ENCODE measurements around the gene PBX4.

Gene PBX4

DNA sequence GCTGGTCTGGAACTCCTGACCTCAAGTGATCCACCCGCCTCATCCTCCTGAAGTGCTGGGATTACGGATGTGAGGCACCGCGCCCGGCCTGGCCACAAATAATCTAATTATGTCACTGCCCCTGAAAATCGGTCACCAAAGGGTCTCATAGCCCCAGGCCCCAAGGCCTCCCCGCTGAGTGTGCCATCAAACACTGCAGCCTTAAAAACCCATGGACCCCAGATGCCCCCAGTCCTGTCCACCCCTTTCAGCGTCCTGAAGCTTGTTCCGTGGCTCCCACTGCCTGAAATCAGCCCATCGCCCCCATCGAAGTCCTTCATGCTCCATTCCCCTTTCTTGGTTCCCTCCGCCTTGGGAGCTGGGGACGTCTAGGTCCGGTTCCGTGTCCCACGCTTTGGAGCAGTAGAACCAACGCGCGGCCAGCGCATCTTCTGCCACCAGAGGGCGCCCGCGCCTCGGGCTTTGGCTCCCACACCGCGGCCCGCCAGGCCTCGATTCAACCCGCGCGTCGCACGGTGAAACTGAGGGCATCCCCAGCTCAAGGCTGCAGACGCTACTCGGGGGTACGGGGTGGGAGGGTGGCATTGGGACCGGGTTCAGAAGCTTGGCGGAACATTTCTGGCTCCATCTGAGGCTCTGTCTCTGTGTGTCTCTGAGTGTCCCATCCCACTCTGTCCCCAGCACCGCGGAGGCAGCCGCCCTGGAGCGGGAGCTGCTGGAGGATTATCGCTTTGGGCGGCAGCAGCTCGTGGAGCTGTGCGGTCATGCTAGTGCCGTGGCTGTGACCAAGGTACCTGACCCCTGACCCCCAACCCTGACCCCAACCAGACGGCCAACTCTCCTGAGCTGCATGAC is 86.3 kb downstream of the PBX4 start:
- Histone ChIP-seq H3K36me3 (ENCODE audit: control insufficient read depth, low read depth, low read length) (peaks cover 10% of the 10 kb centered on the region), H3K27me3 (ENCODE audit: control insufficient read depth, insufficient read depth, low read length) (no peaks in the 10 kb centered on the region), H3K4me1 (ENCODE audit: control insufficient read depth, low read depth, low read length) (no peaks in the 10 kb centered on the region), H3K9ac (ENCODE audit: low read length) (no peak overlapping the region), H3K9me3 (ENCODE audit: control insufficient read depth, low read depth, low read length) (no peaks in the 10 kb centered on the region), H3K4me3 (ENCODE audit: low read length) (no peak overlapping the region), H3K27ac (ENCODE audit: low read length) (no peak overlapping the region)

- Histone ChIP-seq H3K27me3 (ENCODE audit: control insufficient read depth, insufficient read depth, low read length) (no peaks in the 10 kb centered on the region), H3K4me1 (ENCODE audit: control insufficient read depth, low read depth, low read length) (no peaks in the 10 kb centered on the region), H3K4me3 (ENCODE audit: low read length) (no peak overlapping the region), H3K36me3 (ENCODE audit: control insufficient read depth, low read depth, low read length) (peaks cover 11% of the 10 kb centered on the region), H3K9ac (ENCODE audit: low read length) (no peak overlapping the region), H3K9me3 (ENCODE audit: control insufficient read depth, low read depth, low read length) (no peaks in the 10 kb centered on the region), H3K27ac (ENCODE audit: low read length) (no peak overlapping the region)
These were observed 87.6 kb downstream of the PBX4 start for GRCh38 chr19:19530889-19531288.

DNA sequence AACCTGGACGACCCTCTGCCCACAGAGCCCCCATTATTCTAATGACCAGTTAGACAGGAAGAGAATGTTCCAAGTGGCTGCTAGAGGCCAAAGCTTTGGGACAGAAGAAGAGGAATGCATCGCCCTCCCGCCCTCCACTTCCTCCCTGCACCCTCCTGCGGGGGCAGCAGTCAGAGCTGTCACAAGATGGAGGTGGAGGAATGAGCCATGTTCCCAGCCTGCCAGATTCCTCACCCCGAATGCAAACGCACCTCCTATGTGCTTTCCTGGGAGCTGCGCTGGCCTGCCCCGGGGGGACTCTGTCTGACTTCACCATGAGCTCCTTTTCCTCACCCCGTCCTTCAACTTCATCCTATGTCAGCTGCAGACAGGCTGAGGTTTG is 88.1 kb downstream of the PBX4 start:
- H3K27ac ChIP-seq (ENCODE audit: low read length): no peak overlapping the region
- H3K9me3 ChIP-seq (ENCODE audit: control insufficient read depth, low read depth, low read length): no peaks in the 10 kb centered on the region
- no peak overlapping the region for H3K9ac ChIP-seq (ENCODE audit: low read length)
- peaks cover 11% of the 10 kb centered on the region for H3K36me3 ChIP-seq (ENCODE audit: control insufficient read depth, low read depth, low read length)
- no peak overlapping the region for H3K4me3 ChIP-seq (ENCODE audit: low read length)
- no peaks in the 10 kb centered on the region for H3K4me1 ChIP-seq (ENCODE audit: control insufficient read depth, low read depth, low read length)
- no peaks in the 10 kb centered on the region for H3K27me3 ChIP-seq (ENCODE audit: control insufficient read depth, insufficient read depth, low read length)

GRCh38 chr19:19529783-19530422 is 88.6 kb downstream of the PBX4 start:
- Histone ChIP-seq H3K9ac (ENCODE audit: low read length) (no peak overlapping the region), H3K27ac (ENCODE audit: low read length) (no peak overlapping the region), H3K27me3 (ENCODE audit: control insufficient read depth, insufficient read depth, low read length) (no peaks in the 10 kb centered on the region), H3K4me3 (ENCODE audit: low read length) (no peak overlapping the region), H3K9me3 (ENCODE audit: control insufficient read depth, low read depth, low read length) (no peaks in the 10 kb centered on the region), H3K36me3 (ENCODE audit: control insufficient read depth, low read depth, low read length) (peaks cover 11% of the 10 kb centered on the region), H3K4me1 (ENCODE audit: control insufficient read depth, low read depth, low read length) (no peaks in the 10 kb centered on the region)

DNA sequence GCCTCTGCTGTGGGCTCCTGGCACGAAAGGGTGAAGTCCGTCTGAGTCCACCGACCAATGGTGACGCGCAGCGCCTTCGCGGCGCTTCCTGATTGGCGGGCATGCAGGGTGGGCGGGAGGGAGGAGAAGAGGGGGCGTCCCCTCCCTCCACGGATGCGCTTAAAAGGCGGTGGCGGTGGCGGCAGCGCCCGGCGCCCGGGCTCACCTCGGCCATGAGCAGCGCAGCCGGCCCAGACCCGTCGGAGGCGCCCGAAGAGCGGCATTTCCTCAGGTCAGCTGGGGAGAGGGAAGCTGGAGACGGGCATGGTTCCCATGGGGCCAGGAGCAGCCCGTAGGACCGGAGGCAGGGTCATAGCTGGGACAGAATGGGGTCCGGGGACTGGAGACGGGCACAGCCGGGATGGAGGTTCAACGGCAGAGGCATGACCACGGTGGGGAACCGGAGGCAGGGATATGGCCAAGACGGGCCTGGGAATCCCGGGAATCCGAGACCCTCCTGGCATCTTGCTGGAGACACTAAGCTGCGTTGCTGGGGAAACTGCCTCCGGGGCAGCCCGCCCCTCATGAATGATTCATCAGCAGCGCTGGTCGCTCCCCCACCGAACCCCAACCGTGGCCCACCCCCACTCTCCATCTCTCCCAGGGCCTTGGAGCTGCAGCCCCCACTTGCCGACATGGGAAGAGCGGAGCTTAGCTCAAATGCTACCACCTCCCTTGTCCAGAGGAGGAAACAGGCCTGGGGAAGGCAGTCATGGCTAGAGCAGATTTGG is 89.6 kb downstream of the PBX4 start, which contains the start of gene YJEFN3:
Gene YJEFN3, plus strand, starts transcription at position 191 of the 770 bp plus-strand sequence. Its CDS starts 22 bp downstream, at position 213.
- no peaks in the 10 kb centered on the region for H3K27me3 ChIP-seq (ENCODE audit: control insufficient read depth, insufficient read depth, low read length)
- H3K9ac ChIP-seq (ENCODE audit: low read length): no peak within 1 kb of the TSS
- peaks cover 18% of the 10 kb centered on the region for H3K36me3 ChIP-seq (ENCODE audit: control insufficient read depth, low read depth, low read length)
- H3K4me3 ChIP-seq (ENCODE audit: low read length): no peak within 1 kb of the TSS
- no peak within 1 kb of the TSS for H3K27ac ChIP-seq (ENCODE audit: low read length)
- H3K9me3 ChIP-seq (ENCODE audit: control insufficient read depth, low read depth, low read length): no peaks in the 10 kb centered on the region
- H3K4me1 ChIP-seq (ENCODE audit: control insufficient read depth, low read depth, low read length): no peaks in the 10 kb centered on the region

DNA sequence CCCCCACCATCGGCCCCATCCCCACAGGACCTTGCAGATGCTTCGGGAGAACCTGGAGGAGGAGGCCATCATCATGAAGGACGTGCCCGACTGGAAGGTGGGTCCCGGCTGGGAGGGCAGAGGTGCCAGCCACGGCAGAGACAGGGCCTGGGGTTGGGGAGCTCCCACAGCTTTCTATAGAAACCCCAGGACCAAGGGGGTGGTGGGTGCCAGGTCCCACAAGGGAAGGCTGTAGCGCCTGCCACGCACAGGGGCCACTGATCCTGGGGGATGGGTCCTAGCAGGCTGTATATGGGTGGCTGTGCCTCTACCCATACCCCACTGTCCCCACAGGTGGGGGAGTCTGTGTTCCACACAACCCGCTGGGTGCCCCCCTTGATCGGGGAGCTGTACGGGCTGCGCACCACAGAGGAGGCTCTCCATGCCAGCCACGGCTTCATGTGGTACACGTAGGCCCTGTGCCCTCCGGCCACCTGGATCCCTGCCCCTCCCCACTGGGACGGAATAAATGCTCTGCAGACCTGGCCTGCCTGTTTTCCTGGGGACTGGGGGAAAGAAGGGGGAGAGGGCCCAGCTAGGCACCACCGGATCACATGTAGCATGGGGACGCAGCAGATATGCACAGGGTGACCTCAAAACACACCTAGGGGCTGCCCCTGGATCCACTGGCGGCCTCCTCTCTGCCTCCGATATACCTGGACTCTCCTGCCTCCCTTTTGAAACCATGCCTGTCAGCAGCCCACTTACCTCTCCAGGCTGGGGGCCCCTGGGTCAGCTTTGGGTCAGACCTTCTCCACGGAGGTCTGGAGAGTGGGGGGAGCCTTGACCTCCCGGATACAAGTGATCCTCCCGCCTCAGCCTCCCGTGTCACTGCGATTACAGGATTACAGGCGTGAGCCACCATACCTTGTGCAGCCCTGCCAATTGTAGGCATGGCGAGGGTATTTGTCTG is 90.5 kb downstream of the PBX4 start:
- H3K9me3 ChIP-seq (ENCODE audit: control insufficient read depth, low read depth, low read length): no peaks in the 10 kb centered on the region
- H3K27ac ChIP-seq (ENCODE audit: low read length): no peak overlapping the region
- H3K4me3 ChIP-seq (ENCODE audit: low read length): no peak overlapping the region
- H3K4me1 ChIP-seq (ENCODE audit: control insufficient read depth, low read depth, low read length): no peaks in the 10 kb centered on the region
- H3K9ac ChIP-seq (ENCODE audit: low read length): no peak overlapping the region
- H3K36me3 ChIP-seq (ENCODE audit: control insufficient read depth, low read depth, low read length): peaks cover 19% of the 10 kb centered on the region
- H3K27me3 ChIP-seq (ENCODE audit: control insufficient read depth, insufficient read depth, low read length): no peaks in the 10 kb centered on the region

DNA sequence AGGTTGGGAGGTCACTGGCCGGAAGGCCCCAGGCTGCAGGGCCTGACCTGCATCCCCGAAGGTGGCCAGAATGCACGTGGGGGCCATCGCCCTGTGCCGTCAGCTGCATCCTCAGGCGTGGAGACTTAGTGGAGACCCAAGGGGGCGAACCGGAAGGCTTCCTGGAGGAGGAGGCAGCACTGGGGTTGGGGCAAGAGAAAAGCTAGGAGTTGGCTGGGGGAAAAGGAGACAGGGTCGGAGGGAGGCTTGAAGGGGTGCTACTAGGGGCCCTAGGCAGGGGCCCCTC is 91.2 kb downstream of the PBX4 start:
- H3K4me3 ChIP-seq (ENCODE audit: low read length): no peak overlapping the region
- H3K4me1 ChIP-seq (ENCODE audit: control insufficient read depth, low read depth, low read length): no peaks in the 10 kb centered on the region
- H3K9ac ChIP-seq (ENCODE audit: low read length): no peak overlapping the region
- H3K9me3 ChIP-seq (ENCODE audit: control insufficient read depth, low read depth, low read length): no peaks in the 10 kb centered on the region
- H3K36me3 ChIP-seq (ENCODE audit: control insufficient read depth, low read depth, low read length): peaks cover 19% of the 10 kb centered on the region
- H3K27me3 ChIP-seq (ENCODE audit: control insufficient read depth, insufficient read depth, low read length): no peaks in the 10 kb centered on the region
- H3K27ac ChIP-seq (ENCODE audit: low read length): no peak overlapping the region

- no peak overlapping the region for H3K9ac ChIP-seq (ENCODE audit: low read length)
- no peak overlapping the region for H3K27ac ChIP-seq (ENCODE audit: low read length)
- no peaks in the 10 kb centered on the region for H3K4me1 ChIP-seq (ENCODE audit: control insufficient read depth, low read depth, low read length)
- no peaks in the 10 kb centered on the region for H3K9me3 ChIP-seq (ENCODE audit: control insufficient read depth, low read depth, low read length)
- no peaks in the 10 kb centered on the region for H3K27me3 ChIP-seq (ENCODE audit: control insufficient read depth, insufficient read depth, low read length)
- H3K36me3 ChIP-seq (ENCODE audit: control insufficient read depth, low read depth, low read length): peaks cover 19% of the 10 kb centered on the region
- H3K4me3 ChIP-seq (ENCODE audit: low read length): no peak overlapping the region
These were observed 91.7 kb downstream of the PBX4 start for GRCh38 chr19:19526581-19527370.

GRCh38 chr19:19525611-19526380 is 92.7 kb downstream of the PBX4 start:
- Histone ChIP-seq H3K27ac (ENCODE audit: low read length) (no peak overlapping the region), H3K9ac (ENCODE audit: low read length) (no peak overlapping the region), H3K27me3 (ENCODE audit: control insufficient read depth, insufficient read depth, low read length) (no peaks in the 10 kb centered on the region), H3K4me3 (ENCODE audit: low read length) (no peak overlapping the region), H3K9me3 (ENCODE audit: control insufficient read depth, low read depth, low read length) (no peaks in the 10 kb centered on the region), H3K4me1 (ENCODE audit: control insufficient read depth, low read depth, low read length) (no peaks in the 10 kb centered on the region), H3K36me3 (ENCODE audit: control insufficient read depth, low read depth, low read length) (peaks cover 22% of the 10 kb centered on the region)

- Histone ChIP-seq H3K4me1 (ENCODE audit: control insufficient read depth, low read depth, low read length) (no peaks in the 10 kb centered on the region), H3K4me3 (ENCODE audit: low read length) (no peak overlapping the region), H3K36me3 (ENCODE audit: control insufficient read depth, low read depth, low read length) (peaks cover 26% of the 10 kb centered on the region), H3K9ac (ENCODE audit: low read length) (no peak overlapping the region), H3K9me3 (ENCODE audit: control insufficient read depth, low read depth, low read length) (no peaks in the 10 kb centered on the region), H3K27ac (ENCODE audit: low read length) (no peak overlapping the region), H3K27me3 (ENCODE audit: control insufficient read depth, insufficient read depth, low read length) (no peaks in the 10 kb centered on the region)
These were observed 94.4 kb downstream of the PBX4 start for GRCh38 chr19:19524053-19524452.

Measured in iPS-18a (cell line).